Inflammatory macrophage treated with lipopolysaccharide for 4 hours (primary cell): ENCODE results near the gene ATP2C2.
"Not testable (repeated sequence)": the region's sequence is repeated elsewhere in the genome, so short reads cannot be mapped to it uniquely, and the experiment has no call there.

ENCODE experiments used
- DNase-seq: peaks from one replicate; pipeline ENCODE4 v3.0.0-alpha.2; 2020

The ATP2C2 gene

GRCh38 chr16:84368308-84368996 lies at the start of gene ATP2C2:
TSS of gene ATP2C2 (plus strand) at chr16:84368538. CDS start at chr16:84368616, 78 bp downstream.
- no peak for DNase-seq

- DNase-seq, result no peak
Measured at GRCh38 chr16:84319146-84319760, 49.1 kb upstream of the ATP2C2 start.

- DNase-seq, result no peak
Measured at GRCh38 chr16:84320511-84320910, 47.8 kb upstream of the ATP2C2 start.

- DNase-seq, result no peak
Measured at GRCh38 chr16:84321932-84322331, 46.4 kb upstream of the ATP2C2 start.

- DNase-seq, result no peak
Measured at GRCh38 chr16:84322749-84323148, 45.6 kb upstream of the ATP2C2 start.

GRCh38 chr16:84323606-84324005 lies 44.7 kb upstream of the ATP2C2 start:
- peak; percentile 71 for DNase-seq

- peak; percentile 59 for DNase-seq
Measured at GRCh38 chr16:84324434-84325262, 43.7 kb upstream of the ATP2C2 start.

- no peak for DNase-seq
Measured at GRCh38 chr16:84326545-84326944, 41.8 kb upstream of the ATP2C2 start.

- no peak for DNase-seq
Measured at GRCh38 chr16:84327926-84328505, 40.3 kb upstream of the ATP2C2 start.

- no peak for DNase-seq
Measured at GRCh38 chr16:84329016-84329415, 39.3 kb upstream of the ATP2C2 start.

GRCh38 chr16:84329843-84330684 lies 38.3 kb upstream of the ATP2C2 start:
- no peak for DNase-seq

GRCh38 chr16:84330685-84331050 lies 37.7 kb upstream of the ATP2C2 start:
- DNase-seq, result no peak

GRCh38 chr16:84331998-84332780 lies 36.1 kb upstream of the ATP2C2 start:
- no peak for DNase-seq

GRCh38 chr16:84332975-84333684 lies 35.2 kb upstream of the ATP2C2 start:
- DNase-seq, result no peak

- DNase-seq, result no peak
Measured at GRCh38 chr16:84334058-84334457, 34.3 kb upstream of the ATP2C2 start.

- no peak for DNase-seq
Measured at GRCh38 chr16:84334482-84334881, 33.9 kb upstream of the ATP2C2 start.

GRCh38 chr16:84337236-84337635 lies 31.1 kb upstream of the ATP2C2 start:
- DNase-seq, result not testable (repeated sequence)

- no peak for DNase-seq
Measured at GRCh38 chr16:84339311-84339710, 29.0 kb upstream of the ATP2C2 start.

GRCh38 chr16:84339766-84340165 lies 28.6 kb upstream of the ATP2C2 start:
- DNase-seq, result no peak

GRCh38 chr16:84340325-84341040 lies 27.9 kb upstream of the ATP2C2 start:
- DNase-seq, result peak; percentile 40
